NCI-H1436 treated with DMSO at 0.1 percent for 48 hours (cell line): Measurements from ENCODE around the gene CCDC188.

Experiments
- DNase-seq: peaks from one replicate; lab custom pipeline; 2025; lab: John Stamatoyannopoulos, UW

CCDC188 gene

GRCh38 chr22:20116951-20117632, 33.8 kb downstream of the CCDC188 start, which contains the start of gene TRMT2A:
TSS of gene TRMT2A (minus strand) at chr22:20117226. CDS start at chr22:20116906, 320 bp downstream.
- DNase-seq, result peak; percentile 94

- no peak for DNase-seq
These were observed 34.4 kb downstream of the CCDC188 start for GRCh38 chr22:20116376-20116950.

GRCh38 chr22:20115691-20116375, 35.0 kb downstream of the CCDC188 start, which contains the start of gene RANBP1:
TSS of gene RANBP1 (plus strand) at chr22:20116104. CDS start at chr22:20116185, 81 bp downstream.
- no peak for DNase-seq

- DNase-seq, result no peak
These were observed 36.1 kb downstream of the CCDC188 start for GRCh38 chr22:20114506-20115475.

- no peak for DNase-seq
These were observed 37.1 kb downstream of the CCDC188 start for GRCh38 chr22:20113551-20114310.

GRCh38 chr22:20112623-20113511, 38.0 kb downstream of the CCDC188 start:
- DNase-seq, result no peak

- DNase-seq, result no peak
These were observed 38.9 kb downstream of the CCDC188 start for GRCh38 chr22:20111689-20112622.

GRCh38 chr22:20111045-20111688, 39.7 kb downstream of the CCDC188 start:
- no peak for DNase-seq

- no peak for DNase-seq
These were observed 40.4 kb downstream of the CCDC188 start for GRCh38 chr22:20110359-20110985.

- DNase-seq, result no peak
These were observed 41.2 kb downstream of the CCDC188 start for GRCh38 chr22:20109411-20110358.

GRCh38 chr22:20108757-20109230, 42.1 kb downstream of the CCDC188 start:
- no peak for DNase-seq

GRCh38 chr22:20107951-20108756, 42.7 kb downstream of the CCDC188 start:
- no peak for DNase-seq

- DNase-seq, result no peak
These were observed 43.4 kb downstream of the CCDC188 start for GRCh38 chr22:20107471-20107901.

GRCh38 chr22:20106849-20107237, 44.0 kb downstream of the CCDC188 start:
- no peak for DNase-seq

- no peak for DNase-seq
These were observed 44.5 kb downstream of the CCDC188 start for GRCh38 chr22:20106205-20106848.
